ENCODE results near the gene RPL18. TPM values are rescaled to one million over a fixed set of nuclear protein-coding genes. Genes with fewer than 3 reads are reported as not detected.
A peak's percentile ranks its signal among the peaks of the same experiment; 100 is the strongest.

Gene RPL18
- total RNA-seq, 1 donor from 2014 or later, result 997 TPM

GRCh38 chr19:48627865-48628314 is 8.9 kb upstream of the RPL18 start:
- no peak for ATAC-seq
- Histone ChIP-seq H3K4me1 (peaks cover 61% of the 10 kb centered on the region), H3K27ac (no peak overlapping the region)

GRCh38 chr19:48627201-48627864 is 8.4 kb upstream of the RPL18 start:
- H3K27ac ChIP-seq, result no peak overlapping the region
- peaks cover 58% of the 10 kb centered on the region for H3K4me1 ChIP-seq
- no peaks in the 10 kb centered on the region for H3K27me3 ChIP-seq (ENCODE audit: low read depth)
- no peak for ATAC-seq
- peaks cover 40% of the 10 kb centered on the region for H3K36me3 ChIP-seq
- H3K9me3 ChIP-seq, result no peaks in the 10 kb centered on the region
- H3K4me3 ChIP-seq, result no peak overlapping the region
- TF ChIP-seq, protein P1, sequence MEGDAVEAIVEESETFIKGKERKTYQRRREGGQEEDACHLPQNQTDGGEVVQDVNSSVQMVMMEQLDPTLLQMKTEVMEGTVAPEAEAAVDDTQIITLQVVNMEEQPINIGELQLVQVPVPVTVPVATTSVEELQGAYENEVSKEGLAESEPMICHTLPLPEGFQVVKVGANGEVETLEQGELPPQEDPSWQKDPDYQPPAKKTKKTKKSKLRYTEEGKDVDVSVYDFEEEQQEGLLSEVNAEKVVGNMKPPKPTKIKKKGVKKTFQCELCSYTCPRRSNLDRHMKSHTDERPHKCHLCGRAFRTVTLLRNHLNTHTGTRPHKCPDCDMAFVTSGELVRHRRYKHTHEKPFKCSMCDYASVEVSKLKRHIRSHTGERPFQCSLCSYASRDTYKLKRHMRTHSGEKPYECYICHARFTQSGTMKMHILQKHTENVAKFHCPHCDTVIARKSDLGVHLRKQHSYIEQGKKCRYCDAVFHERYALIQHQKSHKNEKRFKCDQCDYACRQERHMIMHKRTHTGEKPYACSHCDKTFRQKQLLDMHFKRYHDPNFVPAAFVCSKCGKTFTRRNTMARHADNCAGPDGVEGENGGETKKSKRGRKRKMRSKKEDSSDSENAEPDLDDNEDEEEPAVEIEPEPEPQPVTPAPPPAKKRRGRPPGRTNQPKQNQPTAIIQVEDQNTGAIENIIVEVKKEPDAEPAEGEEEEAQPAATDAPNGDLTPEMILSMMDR (IDR thresholded peaks at IDR 0.05), result no peak
- intact Hi-C loops (cut with DNase I), result no loop called here
- DNase-seq, result no peak

More at GRCh38 chr19:48627865-48628314, 8.9 kb upstream of the RPL18 start:
- Histone ChIP-seq H3K9me3 (no peaks in the 10 kb centered on the region), H3K27me3 (ENCODE audit: low read depth) (no peaks in the 10 kb centered on the region), H3K4me3 (no peak overlapping the region), H3K36me3 (peaks cover 45% of the 10 kb centered on the region)
- TF ChIP-seq, protein P1 (IDR thresholded peaks at IDR 0.05), result no peak
- DNase-seq, result no peak
- intact Hi-C loops (cut with DNase I), result no loop called here

DNA sequence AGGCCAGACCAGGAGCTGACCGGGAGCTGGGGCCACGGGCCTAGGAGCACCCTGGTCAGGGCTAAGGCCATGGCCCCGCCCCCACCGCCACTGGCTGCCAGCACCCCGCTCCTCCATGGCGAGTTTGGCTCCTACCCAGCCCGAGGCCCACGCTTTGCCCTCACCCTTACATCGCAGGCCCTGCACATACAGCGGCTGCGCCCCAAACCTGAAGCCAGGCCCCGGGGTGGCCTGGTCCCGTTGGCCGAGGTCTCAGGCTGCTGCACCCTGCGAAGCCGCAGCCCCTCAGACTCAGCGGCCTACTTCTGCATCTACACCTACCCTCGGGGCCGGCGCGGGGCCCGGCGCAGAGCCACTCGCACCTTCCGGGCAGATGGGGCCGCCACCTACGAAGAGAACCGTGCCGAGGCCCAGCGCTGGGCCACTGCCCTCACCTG is 6.9 kb upstream of the RPL18 start:
- no peak for ATAC-seq
- TF ChIP-seq, protein P1 (IDR thresholded peaks at IDR 0.05), result no peak

DNA sequence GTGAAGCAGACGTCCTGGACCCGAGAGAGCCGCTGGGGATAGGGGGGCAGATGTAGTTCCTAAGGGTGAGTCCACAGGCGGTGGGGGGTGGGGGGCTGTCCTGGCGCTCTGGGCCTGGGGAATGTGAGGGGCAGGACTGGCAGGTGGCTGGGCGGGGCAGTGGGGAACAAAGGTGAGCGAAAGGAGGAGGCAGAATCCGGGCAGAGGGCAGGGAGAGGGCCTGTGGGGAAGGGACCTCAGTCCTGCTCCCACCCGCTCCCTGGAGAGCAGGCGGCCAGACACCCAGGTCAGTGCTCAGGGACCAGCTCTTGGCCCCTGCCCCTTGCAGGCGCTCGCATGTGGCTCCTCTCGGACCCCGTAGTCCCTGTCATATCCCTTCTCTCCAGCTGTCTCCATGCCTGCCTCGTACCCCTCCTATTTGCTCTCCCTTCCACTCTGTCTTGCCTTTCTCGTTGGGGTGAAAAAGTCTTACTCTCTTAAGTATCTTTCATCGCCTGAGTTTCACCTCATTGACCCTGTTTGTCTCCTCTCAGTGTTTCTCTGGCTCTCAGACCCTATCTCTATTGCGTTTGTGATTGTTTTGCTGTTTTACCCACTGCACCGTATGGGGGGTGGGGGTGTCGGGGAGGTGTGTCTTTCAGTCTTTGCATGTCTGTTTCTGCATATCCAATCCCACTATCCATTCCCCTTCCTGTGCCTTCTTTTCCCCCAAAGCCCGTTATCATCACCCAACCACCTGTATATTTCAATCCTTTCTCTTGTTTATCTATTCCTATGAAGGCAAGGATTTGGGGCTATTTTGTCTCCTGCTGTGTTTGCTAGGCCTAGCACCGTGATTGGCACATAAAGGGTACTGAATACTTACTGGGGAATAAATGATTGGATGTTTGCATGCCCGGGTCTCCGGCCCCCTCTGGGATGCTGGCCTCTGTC is 6.1 kb upstream of the RPL18 start:
- TF ChIP-seq, protein P1 (IDR thresholded peaks at IDR 0.05), result no peak
- intact Hi-C loops (cut with DNase I), result no loop called here
- ATAC-seq, result no peak
- peak overlapping the region; percentile 56 for H3K4me3 ChIP-seq
- no peaks in the 10 kb centered on the region for H3K27me3 ChIP-seq (ENCODE audit: low read depth)
- H3K36me3 ChIP-seq, result peaks cover 21% of the 10 kb centered on the region
- peak; percentile 49 for DNase-seq
- peak overlapping the region; percentile 70 for H3K27ac ChIP-seq
- peaks cover 38% of the 10 kb centered on the region for H3K4me1 ChIP-seq
- H3K9me3 ChIP-seq, result no peaks in the 10 kb centered on the region

More for the DNA sequence above, 6.9 kb upstream of the RPL18 start:
- Histone ChIP-seq H3K27ac (no peak overlapping the region), H3K4me3 (no peak overlapping the region), H3K36me3 (peaks cover 29% of the 10 kb centered on the region), H3K9me3 (no peaks in the 10 kb centered on the region), H3K4me1 (peaks cover 43% of the 10 kb centered on the region), H3K27me3 (ENCODE audit: low read depth) (no peaks in the 10 kb centered on the region)
- peak; percentile 49 for DNase-seq
- intact Hi-C loops (cut with DNase I), result no loop called here

DNA sequence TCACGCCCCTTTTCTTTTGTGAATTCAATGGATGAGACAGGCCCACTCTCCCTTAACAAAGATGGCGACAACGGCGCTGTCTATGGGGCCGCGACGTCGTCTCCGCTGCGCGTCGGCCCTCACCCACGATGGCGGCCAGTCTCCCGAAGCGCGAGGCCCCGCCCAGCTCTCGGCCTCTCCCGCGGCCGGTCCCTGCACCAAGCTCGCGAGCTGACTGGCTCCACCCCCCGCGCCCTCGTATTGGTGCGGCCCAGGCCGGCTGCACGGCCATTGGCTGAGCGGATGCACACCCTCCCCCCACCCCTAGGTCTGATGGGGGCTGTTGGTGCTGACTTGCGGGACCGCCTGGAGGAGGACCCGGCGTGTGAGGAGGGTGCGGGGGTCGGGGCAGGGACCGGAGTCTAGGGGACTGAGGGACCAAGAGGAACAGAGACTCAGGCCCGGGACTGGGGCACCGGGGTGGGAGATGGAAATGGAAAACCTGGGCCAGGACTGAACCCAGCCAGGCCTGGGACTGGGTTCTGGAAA is 5.2 kb upstream of the RPL18 start:
- Histone ChIP-seq H3K4me1 (peaks cover 34% of the 10 kb centered on the region), H3K27ac (peak overlapping the region; percentile 70), H3K27me3 (ENCODE audit: low read depth) (no peaks in the 10 kb centered on the region), H3K36me3 (peaks cover 13% of the 10 kb centered on the region), H3K9me3 (no peaks in the 10 kb centered on the region), H3K4me3 (peak overlapping the region; percentile 56)
- TF ChIP-seq, protein P1 (IDR thresholded peaks at IDR 0.05), result no peak
- ATAC-seq (peak; percentile 90 to 91), DNase-seq (peak; percentile 99)
- intact Hi-C loops (cut with DNase I), result no loop called here

Data from lower lobe of right lung (tissue), 2 donors.